ENCODE measurements around the gene RCC2.

GRCh38 chr1:17370618-17371017 lies 68.9 kb downstream of the RCC2 start:
- TF ChIP-seq CTCF (IDR thresholded peaks at IDR 0.05; ENCODE audit: low read length) = peak; percentile 48
- TF ChIP-seq EZH2 (IDR thresholded peaks at IDR 0.05; ENCODE audit: borderline replicate concordance, low read length) = no peak

All from OCI-LY1 (cell line).